Neuron (in vitro differentiated cells): ENCODE measurements around the gene LAMP2.
"Not testable (repeated sequence)": the region's sequence is repeated elsewhere in the genome, so short reads cannot be mapped to it uniquely, and the experiment has no call there.

Source experiments
- H2AFZ ChIP-seq: one replicate; pipeline ENCODE4 v1.6.1; 2013; ENCODE audit warnings: low read depth, mild to moderate bottlenecking, inconsistent platforms, low read length, moderate library complexity
- H3K27me3 ChIP-seq: one replicate; pipeline ENCODE4 v1.6.1; 2013; ENCODE audit warnings: low read length; ENCODE audit not compliant: insufficient read depth
- H3K36me3 ChIP-seq: one replicate; pipeline ENCODE4 v1.6.1; 2013; ENCODE audit warnings: low read length; ENCODE audit not compliant: insufficient read depth
- H3K4me1 ChIP-seq: one replicate; pipeline ENCODE4 v1.6.1; 2013; ENCODE audit warnings: low read length; ENCODE audit not compliant: insufficient read depth
- H3K4me3 ChIP-seq: 2 replicates; pipeline ENCODE4 v1.5.1; 2013; ENCODE audit warnings: mild to moderate bottlenecking, low read length, moderate library complexity
- H3K9me3 ChIP-seq: one replicate; pipeline ENCODE4 v1.6.1; 2013; ENCODE audit warnings: low read length

The LAMP2 gene

DNA sequence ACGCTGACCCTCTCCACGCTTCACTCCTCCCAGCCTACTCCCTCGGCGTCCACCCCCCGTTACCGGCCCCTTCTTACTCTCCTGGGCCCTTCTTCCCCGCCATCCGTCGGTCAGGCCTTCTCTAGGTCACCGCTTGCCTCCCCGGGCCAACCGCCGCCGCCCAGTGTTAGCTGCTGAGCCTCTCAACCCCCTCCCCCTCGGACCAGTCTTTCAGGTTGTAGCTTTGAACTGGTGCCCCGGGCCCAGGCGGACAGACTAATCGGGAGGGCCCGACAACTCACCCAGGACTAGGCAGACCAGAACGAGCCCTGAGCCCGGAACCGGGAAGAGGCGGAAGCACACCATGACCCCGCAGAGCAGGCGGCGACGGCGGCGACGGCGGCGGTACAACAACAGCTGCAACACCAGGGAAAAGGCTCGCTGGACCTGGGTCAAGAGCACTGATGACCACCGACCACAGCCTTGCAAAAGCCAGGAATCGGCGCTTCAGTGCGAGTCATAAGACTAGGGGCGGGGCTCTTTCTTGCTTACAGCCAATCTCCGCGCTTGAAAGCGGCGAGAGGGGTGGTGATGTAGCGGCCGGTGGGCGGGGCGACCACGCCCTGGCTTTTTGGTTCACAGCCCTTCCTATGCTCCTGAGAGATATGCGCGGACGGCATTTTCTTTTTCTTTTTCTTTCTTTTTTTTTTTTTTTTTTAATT lies at the start of gene LAMP2:
Gene LAMP2, minus strand, starts transcription at position 472 of the 701 bp plus-strand sequence. Its CDS starts 127 bp downstream, at position 345.
- Histone ChIP-seq H3K4me3 (peak within 1 kb of the TSS; percentile 87), H3K36me3 (no peaks in the 10 kb centered on the region), H3K27me3 (no peaks in the 10 kb centered on the region), H3K9me3 (no peaks in the 10 kb centered on the region), H2AFZ (peak within 1 kb of the TSS; percentile 15), H3K4me1 (no peaks in the 10 kb centered on the region)

DNA sequence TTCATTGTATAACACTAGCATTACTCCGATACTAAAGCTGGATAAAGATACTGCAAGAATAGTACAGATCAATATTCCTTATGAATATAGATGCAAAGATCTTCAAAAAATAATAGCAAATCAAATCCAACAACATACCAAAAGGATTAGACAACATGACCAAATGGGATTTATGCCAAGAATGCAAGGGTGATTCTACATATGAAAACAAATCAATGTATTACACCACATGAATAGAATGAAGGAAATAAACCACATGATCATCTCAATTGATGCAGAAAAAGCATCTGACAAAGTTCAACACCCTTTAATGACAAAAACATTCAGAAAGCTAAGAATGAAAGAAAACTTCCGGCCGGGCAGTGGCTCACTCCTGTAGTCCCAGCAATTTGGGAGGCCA lies 48.8 kb upstream of the LAMP2 start:
- Histone ChIP-seq H2AFZ (no peak overlapping the region), H3K4me3 (no peak overlapping the region), H3K4me1 (no peaks in the 10 kb centered on the region), H3K36me3 (no peaks in the 10 kb centered on the region), H3K27me3 (no peaks in the 10 kb centered on the region), H3K9me3 (no peaks in the 10 kb centered on the region)

DNA sequence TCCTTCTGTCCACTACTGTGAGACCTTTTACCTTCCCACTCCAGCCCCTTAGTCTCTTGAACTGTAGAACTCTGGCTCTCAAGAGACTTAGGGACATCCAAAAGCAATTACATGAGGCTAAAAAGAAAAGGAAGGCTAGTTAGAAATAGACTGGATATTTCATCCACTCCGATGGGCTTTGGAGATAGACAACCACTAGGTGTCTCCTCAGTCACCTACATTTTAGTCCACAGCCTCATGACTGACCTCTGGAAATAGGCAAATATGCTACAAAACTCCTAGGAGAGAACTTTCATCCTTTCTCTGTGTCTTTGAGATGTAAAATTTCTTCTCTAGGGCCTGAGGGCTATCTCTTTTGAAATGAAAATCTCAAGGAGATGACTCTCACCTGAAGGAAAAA lies 45.1 kb upstream of the LAMP2 start:
- no peaks in the 10 kb centered on the region for H3K27me3 ChIP-seq
- no peak overlapping the region for H3K4me3 ChIP-seq
- no peak overlapping the region for H2AFZ ChIP-seq
- H3K36me3 ChIP-seq = no peaks in the 10 kb centered on the region
- H3K4me1 ChIP-seq = no peaks in the 10 kb centered on the region
- no peaks in the 10 kb centered on the region for H3K9me3 ChIP-seq

DNA sequence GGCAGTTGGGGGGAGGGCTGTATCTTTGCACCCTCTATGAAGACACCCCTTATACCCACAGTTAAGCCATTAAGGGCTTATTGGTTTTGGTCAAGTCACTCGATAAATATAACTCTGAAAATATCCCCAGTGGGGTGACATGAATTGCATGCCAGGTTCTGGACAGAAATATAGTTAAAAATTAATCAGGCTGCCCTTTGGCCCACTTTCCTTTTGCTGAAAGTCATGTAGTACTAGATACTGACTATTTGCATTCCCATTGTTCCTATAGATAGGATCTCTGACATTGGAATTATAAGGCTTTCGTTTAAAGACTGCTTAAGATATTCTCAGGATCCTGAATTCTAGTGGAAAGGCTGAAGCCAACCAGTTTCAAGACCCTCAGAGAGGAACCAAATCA lies 43.5 kb upstream of the LAMP2 start:
- Histone ChIP-seq H2AFZ (no peak overlapping the region), H3K4me3 (no peak overlapping the region), H3K4me1 (no peaks in the 10 kb centered on the region), H3K27me3 (no peaks in the 10 kb centered on the region), H3K36me3 (no peaks in the 10 kb centered on the region), H3K9me3 (no peaks in the 10 kb centered on the region)

DNA sequence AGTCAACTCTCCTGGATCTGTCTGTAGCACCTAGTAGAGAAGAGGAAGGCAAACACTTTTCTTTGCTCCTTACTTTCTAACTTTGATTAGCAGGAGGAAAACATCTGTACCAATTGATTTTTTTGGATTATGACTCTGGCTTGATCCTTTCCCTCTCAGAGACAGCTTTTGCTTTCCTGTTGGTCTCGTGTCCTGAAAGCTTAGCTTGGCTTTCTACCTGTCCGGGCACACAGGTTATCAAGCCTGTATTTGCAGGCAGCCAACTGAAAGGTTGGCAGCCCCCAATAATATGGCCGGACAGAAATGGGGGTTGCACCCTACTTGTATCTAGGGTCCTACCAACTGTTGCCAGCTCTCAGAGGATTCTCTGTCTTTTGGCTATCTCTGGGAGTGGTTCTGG lies 43.1 kb upstream of the LAMP2 start:
- H3K9me3 ChIP-seq = no peaks in the 10 kb centered on the region
- no peaks in the 10 kb centered on the region for H3K27me3 ChIP-seq
- no peak overlapping the region for H3K4me3 ChIP-seq
- H2AFZ ChIP-seq = no peak overlapping the region
- H3K36me3 ChIP-seq = no peaks in the 10 kb centered on the region
- H3K4me1 ChIP-seq = no peaks in the 10 kb centered on the region

DNA sequence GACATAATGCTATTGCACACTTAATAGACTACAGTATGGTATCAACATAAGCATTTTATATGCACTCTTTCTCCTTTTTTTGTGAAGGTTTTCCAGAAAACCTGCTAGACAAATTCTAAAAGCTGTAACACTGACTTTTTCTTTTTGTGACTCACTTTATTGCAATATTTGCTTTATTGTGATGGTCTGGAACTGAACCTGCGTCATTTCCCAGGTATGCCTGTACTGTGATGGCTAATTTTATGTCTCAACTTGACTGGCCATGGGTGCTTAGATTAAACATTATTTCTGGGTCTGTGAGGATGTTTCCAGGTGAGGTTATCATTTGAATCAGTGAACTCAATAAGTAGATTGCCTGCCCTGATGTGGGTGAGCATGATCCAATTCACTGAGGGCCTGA lies 35.5 kb upstream of the LAMP2 start:
- no peaks in the 10 kb centered on the region for H3K36me3 ChIP-seq
- no peak overlapping the region for H2AFZ ChIP-seq
- no peaks in the 10 kb centered on the region for H3K4me1 ChIP-seq
- no peak overlapping the region for H3K4me3 ChIP-seq
- no peaks in the 10 kb centered on the region for H3K27me3 ChIP-seq
- H3K9me3 ChIP-seq = no peaks in the 10 kb centered on the region

DNA sequence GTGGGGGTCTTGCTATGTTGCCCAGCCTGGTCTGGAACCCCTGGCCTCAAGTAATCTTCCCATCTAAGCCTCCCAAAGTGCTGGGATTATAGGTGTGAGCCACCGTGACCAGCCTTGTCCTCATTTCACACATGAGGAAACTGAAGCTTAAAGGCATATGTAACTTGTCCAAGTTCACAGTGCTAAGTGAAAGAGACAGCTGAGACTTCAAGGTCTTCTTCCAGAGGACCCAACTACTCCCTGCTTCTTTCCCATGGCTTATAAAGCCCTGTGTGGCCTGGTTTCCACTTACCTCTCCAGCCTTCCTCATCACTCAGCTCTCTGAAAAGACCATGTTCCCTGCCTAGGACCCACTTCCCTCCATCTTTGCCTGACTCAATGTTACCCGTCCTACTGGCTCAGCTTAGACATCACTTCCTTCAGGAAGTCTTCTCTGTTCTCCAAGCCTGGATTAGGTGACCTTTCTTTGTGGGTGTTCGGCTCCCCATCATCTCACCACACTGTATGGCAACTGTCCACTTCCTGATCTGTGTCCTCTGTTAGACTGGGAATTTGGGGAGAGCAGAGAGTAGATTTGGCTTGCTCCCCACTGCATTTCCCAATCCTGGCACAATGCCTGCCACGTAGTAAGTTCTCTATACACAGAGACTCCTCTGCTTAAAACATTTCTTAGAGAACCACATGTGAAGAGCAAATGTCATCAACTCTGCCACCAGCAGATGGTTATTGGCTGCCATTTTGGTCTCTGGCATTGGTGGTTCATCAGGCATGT lies 30.4 kb upstream of the LAMP2 start:
- Histone ChIP-seq H2AFZ (no peak overlapping the region), H3K4me3 (no peak overlapping the region), H3K4me1 (no peaks in the 10 kb centered on the region), H3K27me3 (no peaks in the 10 kb centered on the region), H3K36me3 (no peaks in the 10 kb centered on the region), H3K9me3 (no peaks in the 10 kb centered on the region)

DNA sequence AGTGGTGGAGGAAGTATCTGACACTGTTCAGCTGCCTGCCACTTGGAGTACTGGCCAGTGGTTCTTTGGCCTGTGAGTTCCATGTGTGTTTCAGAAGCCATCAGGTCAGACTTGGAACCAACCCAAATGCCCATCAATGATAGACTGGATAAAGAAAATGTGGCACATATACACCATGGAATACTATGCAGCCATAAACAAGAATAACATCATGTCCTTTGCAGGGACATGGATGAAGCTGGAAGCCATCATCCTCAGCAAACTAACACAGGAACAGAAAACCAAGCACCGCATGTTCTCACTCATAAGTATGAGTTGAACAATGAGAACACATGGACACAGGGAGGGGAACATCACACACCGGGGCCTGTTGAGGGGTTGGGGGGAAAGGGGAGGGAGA lies 21.0 kb upstream of the LAMP2 start:
- H3K36me3 ChIP-seq, H3K4me1 ChIP-seq, H2AFZ ChIP-seq, H3K4me3 ChIP-seq, H3K9me3 ChIP-seq, H3K27me3 ChIP-seq: not testable (repeated sequence)

GRCh38 chrX:120486786-120487185 lies 17.7 kb upstream of the LAMP2 start:
- Histone ChIP-seq H3K36me3 (no peaks in the 10 kb centered on the region), H3K27me3 (no peaks in the 10 kb centered on the region), H2AFZ (no peak overlapping the region), H3K4me1 (peaks cover 2% of the 10 kb centered on the region), H3K9me3 (no peaks in the 10 kb centered on the region), H3K4me3 (no peak overlapping the region)

GRCh38 chrX:120485638-120486520 lies 16.8 kb upstream of the LAMP2 start:
- Histone ChIP-seq H3K4me3 (peak overlapping the region; percentile 52), H3K4me1 (peaks cover 2% of the 10 kb centered on the region), H3K27me3 (no peaks in the 10 kb centered on the region), H3K36me3 (no peaks in the 10 kb centered on the region), H3K9me3 (no peaks in the 10 kb centered on the region), H2AFZ (peak overlapping the region; percentile 72)

GRCh38 chrX:120485315-120485637 lies 16.2 kb upstream of the LAMP2 start:
- Histone ChIP-seq H3K4me1 (peaks cover 2% of the 10 kb centered on the region), H3K4me3 (peak overlapping the region; percentile 52), H3K36me3 (no peaks in the 10 kb centered on the region), H3K27me3 (no peaks in the 10 kb centered on the region), H2AFZ (peak overlapping the region; percentile 72), H3K9me3 (no peaks in the 10 kb centered on the region)

DNA sequence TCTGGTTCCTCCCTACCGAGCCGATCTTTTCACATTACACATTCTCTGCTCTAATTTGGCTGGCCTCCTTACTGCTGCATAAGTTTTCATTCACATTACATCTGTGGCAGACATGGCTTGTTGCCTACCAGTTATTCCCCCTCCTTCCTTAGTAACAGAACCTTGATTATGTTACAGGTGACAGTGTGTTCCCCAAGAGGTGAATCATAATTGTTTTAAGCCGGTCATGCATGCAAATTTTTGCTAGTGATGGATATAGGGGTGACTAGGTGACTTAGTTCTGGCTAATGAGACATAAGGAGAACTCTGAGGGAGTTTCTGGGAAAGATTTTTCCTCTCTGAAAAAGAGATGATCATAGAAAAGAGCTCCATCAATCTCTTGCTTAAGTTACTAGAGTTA lies 8.4 kb upstream of the LAMP2 start:
- Histone ChIP-seq H2AFZ (no peak overlapping the region), H3K27me3 (no peaks in the 10 kb centered on the region), H3K9me3 (no peaks in the 10 kb centered on the region), H3K4me1 (no peaks in the 10 kb centered on the region), H3K36me3 (no peaks in the 10 kb centered on the region), H3K4me3 (no peak overlapping the region)

- Histone ChIP-seq H3K4me3 (no peak overlapping the region), H3K27me3 (no peaks in the 10 kb centered on the region)
These were observed 7.6 kb upstream of the LAMP2 start for GRCh38 chrX:120476714-120477113.

More at GRCh38 chrX:120476714-120477113, 7.6 kb upstream of the LAMP2 start:
- Histone ChIP-seq H2AFZ (no peak overlapping the region), H3K36me3 (no peaks in the 10 kb centered on the region), H3K9me3 (no peaks in the 10 kb centered on the region), H3K4me1 (no peaks in the 10 kb centered on the region)
